ENCODE results near the gene KLF1. TPM values are rescaled to one million over a fixed set of nuclear protein-coding genes. Genes with fewer than 3 reads are reported as not detected.

Gene KLF1
- total and polyA plus RNA-seq, 2 of the 8 experiments (the other 6 are each of a cell fraction or from before 2014, with no cell fraction given), result 0.84 to 0.91 TPM

GRCh38 chr19:12884202-12884601 is 2.8 kb downstream of the KLF1 start:
- peak overlapping the region; percentile 96 for H2BK15ac ChIP-seq (ENCODE audit: low read length)
- peak overlapping the region; percentile 90; the same call in 1 of the 2 replicates for H4K8ac ChIP-seq (ENCODE audit: extremely low read depth, insufficient read depth, low read length)
- H3K4ac ChIP-seq (replicated peaks; ENCODE audit: insufficient read length, low read depth, low read length), result peak overlapping the region; percentile 99
- H3K79me1 ChIP-seq (ENCODE audit: low read depth, low read length), result no peaks in the 10 kb centered on the region
- peak overlapping the region; percentile 99 for H2BK12ac ChIP-seq (ENCODE audit: low read depth, low read length)
- H3K4me3 ChIP-seq (ENCODE audit: extremely low read depth in 1 of 4, insufficient read depth in 2 of 4, low read depth in 3 of 4, low read length in 4 of 4), result peak overlapping the region in 1 of 4 experiments; percentile 75; a peak in 2 of 8 replicates
- peaks cover 11% of the 10 kb centered on the region; the same call in 1 of the 2 replicates for H3K23me2 ChIP-seq (ENCODE audit: low read depth, low read length)
- H3K4me1 ChIP-seq (replicated peaks in 1 of 4; ENCODE audit: control insufficient read depth in 3 of 4, insufficient read depth in 4 of 4, low read length in 3 of 4), result peaks cover 0 to 7% (median 6%) of the 10 kb centered on the region in 4 experiments; a peak in 5 of 7 replicates
- peaks cover 0 to 9% (median 4%) of the 10 kb centered on the region in 4 experiments; a peak in 4 of 7 replicates for H3K27me3 ChIP-seq (replicated peaks in 1 of 4; ENCODE audit: control insufficient read depth in 3 of 4, extremely low read depth in 1 of 4, insufficient read depth in 3 of 4, low read length in 3 of 4)
- H2BK20ac ChIP-seq (ENCODE audit: low read length), result peak overlapping the region; percentile 66; the same call in 1 of the 2 replicates
- no peaks in the 10 kb centered on the region for H3K36me3 ChIP-seq (ENCODE audit: control insufficient read depth in 2 of 4, insufficient read depth in 4 of 4, low read length in 3 of 4)
- POLR2A ChIA-PET (ENCODE audit: partially characterized antibody), result interaction anchor here (1.1 to 12.3 kb wide), 15 partner anchors 8 to 70 kb away, joined by 3 to 110 read pairs (median 9); partner anchors contain the start of genes CALR, GADD45GIP1, GCDH and SYCE2
- H3K23ac ChIP-seq (ENCODE audit: insufficient read length), result no peak overlapping the region
- H2BK5ac ChIP-seq (ENCODE audit: low read depth, low read length), result no peak overlapping the region
- DNase-seq (ENCODE audit: low read depth in 1 of 2, low spot score in 2 of 2) (no peak), FAIRE-seq (no peak)
- H2AK5ac ChIP-seq (ENCODE audit: low read depth, low read length), result peak overlapping the region; percentile 6; the same call in 1 of the 2 replicates
- no peak overlapping the region for H3K56ac ChIP-seq (replicated peaks; ENCODE audit: insufficient read length, low read depth, low read length)
- H2BK120ac ChIP-seq (replicated peaks; ENCODE audit: low read depth, low read length), result peak overlapping the region; percentile 81
- H3K9me3 ChIP-seq (ENCODE audit: insufficient read depth in 2 of 2, low read depth in 1 of 2, low read length in 1 of 2), result no peaks in the 10 kb centered on the region; a peak in 2 of 4 replicates
- no peak overlapping the region for H3K14ac ChIP-seq (ENCODE audit: insufficient read length)
- H3K9ac ChIP-seq (replicated peaks in 1 of 4; ENCODE audit: extremely low read depth in 1 of 4, low read depth in 3 of 4, low read length in 3 of 4), result no peak overlapping the region
- CTCF ChIA-PET (ENCODE audit: partially characterized antibody), result interaction anchor here (0.9 to 2.3 kb wide), 10 partner anchors 10 to 187 kb away, joined by 3 to 19 read pairs (median 5); partner anchors contain the start of gene RNASEH2A
- H3K27ac ChIP-seq (ENCODE audit: low read depth, low read length), result no peak overlapping the region
- H3K79me2 ChIP-seq (ENCODE audit: control insufficient read depth in 1 of 2, insufficient read depth in 2 of 2, low read length in 2 of 2), result no peaks in the 10 kb centered on the region
- TF ChIP-seq SP4 (IDR thresholded peaks at IDR 0.05; ENCODE audit: low read length) (no peak), CREB1 (IDR thresholded peaks at IDR 0.05) (no peak)
- TF ChIP-seq, protein P1, sequence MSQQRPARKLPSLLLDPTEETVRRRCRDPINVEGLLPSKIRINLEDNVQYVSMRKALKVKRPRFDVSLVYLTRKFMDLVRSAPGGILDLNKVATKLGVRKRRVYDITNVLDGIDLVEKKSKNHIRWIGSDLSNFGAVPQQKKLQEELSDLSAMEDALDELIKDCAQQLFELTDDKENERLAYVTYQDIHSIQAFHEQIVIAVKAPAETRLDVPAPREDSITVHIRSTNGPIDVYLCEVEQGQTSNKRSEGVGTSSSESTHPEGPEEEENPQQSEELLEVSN (IDR thresholded peaks at IDR 0.05), result no peak
- peak overlapping the region; percentile 59 for H4K5ac ChIP-seq (ENCODE audit: insufficient read length, low read depth, low read length)
- H4K91ac ChIP-seq (replicated peaks; ENCODE audit: insufficient read length, low read length), result peak overlapping the region; percentile 94
- no peak overlapping the region for H2AFZ ChIP-seq (ENCODE audit: low read length)
- H3K4me2 ChIP-seq (ENCODE audit: insufficient read depth in 1 of 2, low read depth in 2 of 2, low read length in 2 of 2), result peak overlapping the region; percentile 75 to 97; a peak in 3 of 4 replicates
- 80% methylated on average over 3 of the region's 3 CpGs; no CpG with 5 or more reads in 1 of the 2 experiments for WGBS, 2 experiments (ENCODE audit: extremely low coverage in 1 of 2, insufficient coverage in 1 of 2, insufficient read length in 1 of 2, insufficient replicate concordance in 2 of 2, low coverage in 1 of 2, low lambda C conversion rate in 2 of 2, missing lambda C conversion rate in 1 of 2)
- peak overlapping the region; percentile 60; the same call in 1 of the 2 replicates for H3K18ac ChIP-seq (ENCODE audit: extremely low read depth, low read length)
- H4K20me1 ChIP-seq (replicated peaks in 1 of 2; ENCODE audit: control insufficient read depth in 1 of 2, insufficient read depth in 2 of 2, low read length in 2 of 2), result no peaks in the 10 kb centered on the region

All from H1 (cell line).